SU-DHL-6 (cell line): ENCODE data around the gene CRYGN.

Experiments used
- H2AFZ ChIP-seq: fragments of 200-600 bp; sonication (generic); 2 replicates; pipeline ENCODE4 v1.6.1; 2014; ENCODE audit warnings: low read depth, mild to moderate bottlenecking, moderate library complexity, mixed read lengths, antibody characterized with exemption, low read length; ENCODE audit not compliant: severe bottlenecking
- H3F3A ChIP-seq: fragments of 200-600 bp; shearing (Covaris generic); 2 replicates; pipeline ENCODE4 v1.6.0; 2016; ENCODE audit warnings: antibody characterized with exemption, mild to moderate bottlenecking; ENCODE audit not compliant: insufficient read depth
- H3K27ac ChIP-seq: fragments of 200-600 bp; sonication (generic); 2 replicates; pipeline ENCODE4 v1.5.1; 2016; ENCODE audit warnings: low read depth, mild to moderate bottlenecking, low read length, moderate library complexity, mixed read lengths
- H3K27me3 ChIP-seq: fragments of 200-600 bp; sonication (generic), shearing (Covaris generic); 2 replicates; pipeline ENCODE4 v1.6.0; 2014; ENCODE audit warnings: mild to moderate bottlenecking, low read length
- H3K36me3 ChIP-seq: fragments of 200-600 bp; sonication (generic); 2 replicates; pipeline ENCODE4 v1.6.1; 2014; ENCODE audit warnings: mild to moderate bottlenecking, low read length, mixed read lengths
- H3K4me2 ChIP-seq: fragments of 300-600, 200-600 bp; shearing (Covaris generic), sonication (generic); 2 replicates; pipeline ENCODE4 v1.6.0; 2014; ENCODE audit warnings: low read length, low read depth, mild to moderate bottlenecking; ENCODE audit not compliant: poor library complexity, severe bottlenecking
- H3K4me3 ChIP-seq: fragments of 200-600 bp; sonication (generic); 2 replicates; pipeline ENCODE4 v1.5.1; 2014; ENCODE audit warnings: antibody characterized with exemption, low read length, mild to moderate bottlenecking, mixed read lengths; ENCODE audit not compliant: insufficient read depth, poor library complexity, severe bottlenecking
- H3K79me2 ChIP-seq: fragments of 200-600 bp; sonication (generic); 2 replicates; pipeline ENCODE4 v1.6.1; 2014; ENCODE audit warnings: mild to moderate bottlenecking, low read length, moderate library complexity; ENCODE audit not compliant: insufficient read depth
- H3K9ac ChIP-seq: fragments of 200-600 bp; sonication (generic); 2 replicates; pipeline ENCODE4 v1.7.0; 2014; ENCODE audit warnings: mild to moderate bottlenecking, low read length
- H3K9me2 ChIP-seq: fragments of 200-600 bp; sonication (generic); replicated peaks from 2 replicates; pipeline ENCODE4 v1.6.1; 2014; ENCODE audit warnings: low read length; ENCODE audit not compliant: insufficient read depth
- H3K9me3 ChIP-seq: fragments of 200-600 bp; sonication (generic); 2 replicates; pipeline ENCODE4 v1.6.1; 2014; ENCODE audit warnings: low read length, mixed read lengths; ENCODE audit not compliant: insufficient read depth
- H4K20me1 ChIP-seq: fragments of 200-600 bp; sonication (generic); 2 replicates; pipeline ENCODE4 v1.6.1; 2014; ENCODE audit warnings: low read depth, mild to moderate bottlenecking, antibody characterized with exemption, low read length, moderate library complexity, mixed read lengths
- CTCF ChIP-seq: fragments of 200-600 bp; sonication (generic); IDR thresholded peaks from one replicate; pipeline ENCODE4 v1.5.1; 2017; ENCODE audit warnings: antibody characterized with exemption, mild to moderate bottlenecking, low read length, moderate library complexity; ENCODE audit not compliant: insufficient read depth, poor library complexity, severe bottlenecking
- EZH2phosphoT487 ChIP-seq: fragments of 200-600 bp; sonication (generic), shearing (Covaris generic); conservative IDR thresholded peaks from 2 replicates; pipeline ENCODE4 v1.6.1; 2018; ENCODE audit warnings: mild to moderate bottlenecking, antibody characterized with exemption, low read length, moderate library complexity, mixed read lengths

Gene CRYGN

GRCh38 chr7:151446412-151446811, 6.5 kb upstream of the CRYGN start:
- Histone ChIP-seq H3F3A (no peaks in the 10 kb centered on the region), H3K9ac (no peak overlapping the region), H4K20me1 (no peaks in the 10 kb centered on the region), H3K9me3 (no peaks in the 10 kb centered on the region), H3K9me2 (no peaks in the 10 kb centered on the region), H2AFZ (no peak overlapping the region), H3K36me3 (no peaks in the 10 kb centered on the region), H3K79me2 (no peaks in the 10 kb centered on the region), H3K27ac (no peak overlapping the region), H3K4me2 (no peak overlapping the region), H3K4me3 (no peak overlapping the region), H3K27me3 (no peaks in the 10 kb centered on the region)
- TF ChIP-seq EZH2phosphoT487 = no peak
- no peak for TF ChIP-seq CTCF

GRCh38 chr7:151444632-151445031, 4.7 kb upstream of the CRYGN start:
- no peak overlapping the region for H3K4me2 ChIP-seq
- no peaks in the 10 kb centered on the region for H3K27me3 ChIP-seq
- no peaks in the 10 kb centered on the region for H3K36me3 ChIP-seq
- no peaks in the 10 kb centered on the region for H3K9me2 ChIP-seq
- no peak overlapping the region for H3K9ac ChIP-seq
- no peaks in the 10 kb centered on the region for H3K9me3 ChIP-seq
- TF ChIP-seq EZH2phosphoT487 (no peak), CTCF (no peak)
- H4K20me1 ChIP-seq = no peaks in the 10 kb centered on the region
- H3K79me2 ChIP-seq = no peaks in the 10 kb centered on the region
- H3F3A ChIP-seq = no peaks in the 10 kb centered on the region
- H2AFZ ChIP-seq = no peak overlapping the region
- H3K27ac ChIP-seq = no peak overlapping the region
- no peak overlapping the region for H3K4me3 ChIP-seq

- H3F3A ChIP-seq = no peaks in the 10 kb centered on the region
- H3K27ac ChIP-seq = no peak overlapping the region
- no peaks in the 10 kb centered on the region for H3K9me3 ChIP-seq
- H3K4me2 ChIP-seq = no peak overlapping the region
- H4K20me1 ChIP-seq = no peaks in the 10 kb centered on the region
- TF ChIP-seq CTCF = no peak
- TF ChIP-seq EZH2phosphoT487 = no peak
- no peaks in the 10 kb centered on the region for H3K36me3 ChIP-seq
- no peak overlapping the region for H3K9ac ChIP-seq
- H3K4me3 ChIP-seq = no peak overlapping the region
- no peaks in the 10 kb centered on the region for H3K9me2 ChIP-seq
- no peaks in the 10 kb centered on the region for H3K79me2 ChIP-seq
- no peaks in the 10 kb centered on the region for H3K27me3 ChIP-seq
- H2AFZ ChIP-seq = no peak overlapping the region
Observed at GRCh38 chr7:151442776-151443496, 3.0 kb upstream of the CRYGN start.
